HUES48 (cell line): ENCODE measurements around the gene PLEKHM1.

Source experiments
- H3K27ac ChIP-seq: one replicate; pipeline ENCODE4 v1.7.0; 2013; ENCODE audit warnings: low read depth, low read length, inconsistent platforms
- H3K27me3 ChIP-seq: 2 replicates; pipeline ENCODE4 v1.6.1; 2013; ENCODE audit warnings: mild to moderate bottlenecking, low read length; ENCODE audit not compliant: control insufficient read depth, insufficient read depth
- H3K36me3 ChIP-seq: 2 replicates; pipeline ENCODE4 v1.6.1; 2013; ENCODE audit warnings: low read length; ENCODE audit not compliant: control insufficient read depth, insufficient read depth
- H3K4me1 ChIP-seq: 2 replicates; pipeline ENCODE4 v1.6.1; 2013; ENCODE audit warnings: mild to moderate bottlenecking, low read length; ENCODE audit not compliant: control insufficient read depth, insufficient read depth
- H3K4me3 ChIP-seq: 2 replicates; pipeline ENCODE4 v1.5.1; 2013; ENCODE audit warnings: mild to moderate bottlenecking, low read depth, low read length
- H3K9ac ChIP-seq: 2 replicates; pipeline ENCODE4 v1.6.1; 2013; ENCODE audit warnings: mild to moderate bottlenecking, low read depth, low read length, moderate library complexity
- H3K9me3 ChIP-seq: 2 replicates; pipeline ENCODE4 v1.6.1; 2013; ENCODE audit warnings: low read length; ENCODE audit not compliant: control insufficient read depth, insufficient read depth

PLEKHM1 gene

GRCh38 chr17:45393411-45393810, 97.1 kb downstream of the PLEKHM1 start:
- no peak overlapping the region for H3K4me3 ChIP-seq
- no peak overlapping the region for H3K27ac ChIP-seq
- H3K9ac ChIP-seq: no peak overlapping the region
- no peaks in the 10 kb centered on the region for H3K27me3 ChIP-seq
- H3K36me3 ChIP-seq: no peaks in the 10 kb centered on the region
- no peaks in the 10 kb centered on the region for H3K9me3 ChIP-seq
- H3K4me1 ChIP-seq: peaks cover 6% of the 10 kb centered on the region

GRCh38 chr17:45391918-45392317, 98.6 kb downstream of the PLEKHM1 start:
- Histone ChIP-seq H3K9ac (no peak overlapping the region), H3K9me3 (no peaks in the 10 kb centered on the region), H3K27ac (no peak overlapping the region), H3K27me3 (no peaks in the 10 kb centered on the region), H3K4me3 (no peak overlapping the region), H3K36me3 (no peaks in the 10 kb centered on the region), H3K4me1 (peaks cover 6% of the 10 kb centered on the region)

- no peaks in the 10 kb centered on the region for H3K36me3 ChIP-seq
- H3K4me1 ChIP-seq: peaks cover 6% of the 10 kb centered on the region
- no peaks in the 10 kb centered on the region for H3K9me3 ChIP-seq
- no peak overlapping the region for H3K27ac ChIP-seq
- H3K27me3 ChIP-seq: no peaks in the 10 kb centered on the region
- no peak overlapping the region for H3K4me3 ChIP-seq
- no peak overlapping the region for H3K9ac ChIP-seq
These were observed 99.2 kb downstream of the PLEKHM1 start for GRCh38 chr17:45391291-45391690.

- H3K4me1 ChIP-seq: peaks cover 2% of the 10 kb centered on the region; the same call in 1 of the 2 replicates
- H3K36me3 ChIP-seq: no peaks in the 10 kb centered on the region
- no peaks in the 10 kb centered on the region for H3K27me3 ChIP-seq
- no peaks in the 10 kb centered on the region for H3K9me3 ChIP-seq
- H3K4me3 ChIP-seq: no peak overlapping the region
- no peak overlapping the region for H3K9ac ChIP-seq
- H3K27ac ChIP-seq: no peak overlapping the region
These were observed 101.2 kb downstream of the PLEKHM1 start for GRCh38 chr17:45389354-45389753.

- Histone ChIP-seq H3K27me3 (no peaks in the 10 kb centered on the region), H3K9ac (no peak overlapping the region), H3K36me3 (no peaks in the 10 kb centered on the region), H3K9me3 (no peaks in the 10 kb centered on the region), H3K27ac (no peak overlapping the region), H3K4me3 (no peak overlapping the region), H3K4me1 (peaks cover 2% of the 10 kb centered on the region; the same call in 1 of the 2 replicates)
These were observed 101.8 kb downstream of the PLEKHM1 start for GRCh38 chr17:45388604-45389325.

GRCh38 chr17:45387739-45388138, 102.8 kb downstream of the PLEKHM1 start:
- H3K36me3 ChIP-seq: no peaks in the 10 kb centered on the region
- no peaks in the 10 kb centered on the region for H3K9me3 ChIP-seq
- no peak overlapping the region for H3K27ac ChIP-seq
- no peaks in the 10 kb centered on the region for H3K27me3 ChIP-seq
- peaks cover 2% of the 10 kb centered on the region; the same call in 1 of the 2 replicates for H3K4me1 ChIP-seq
- H3K9ac ChIP-seq: no peak overlapping the region
- H3K4me3 ChIP-seq: no peak overlapping the region

- Histone ChIP-seq H3K4me1 (peaks cover 2% of the 10 kb centered on the region; the same call in 1 of the 2 replicates), H3K27ac (no peak overlapping the region), H3K9me3 (no peaks in the 10 kb centered on the region)
These were observed 104.3 kb downstream of the PLEKHM1 start for GRCh38 chr17:45386178-45386577.

More at GRCh38 chr17:45386178-45386577, 104.3 kb downstream of the PLEKHM1 start:
- Histone ChIP-seq H3K27me3 (no peaks in the 10 kb centered on the region), H3K36me3 (no peaks in the 10 kb centered on the region), H3K4me3 (no peak overlapping the region), H3K9ac (no peak overlapping the region)
